Activated CD8-positive, alpha-beta memory T cell treated with anti-CD3 and anti-CD28 coated beads for 4 hours (primary cell): ENCODE results near the gene GALC.

Experiments
- DNase-seq, 2 donors: peaks; one replicate each; pipeline ENCODE4 v3.0.0-alpha.2; 2020; ENCODE audit warnings: low read depth in 2 of 2

Gene GALC

GRCh38 chr14:88005978-88006851 is 13.2 kb upstream of the GALC start:
- DNase-seq: peak; percentile 38 to 59

GRCh38 chr14:88005050-88005481 is 12.1 kb upstream of the GALC start, which contains the start of gene GPR65:
Gene GPR65, plus strand, starts transcription at chr14:88005135. Its CDS starts 5,713 bp downstream, at chr14:88010848.
- no peak for DNase-seq

- DNase-seq: no peak
These were observed 11.6 kb upstream of the GALC start for GRCh38 chr14:88004506-88005036.

GRCh38 chr14:88003425-88003824 is 10.4 kb upstream of the GALC start:
- DNase-seq: no peak

GRCh38 chr14:88002421-88003075 is 9.6 kb upstream of the GALC start:
- DNase-seq: no peak

GRCh38 chr14:87999277-87999676 is 6.3 kb upstream of the GALC start:
- DNase-seq: no peak

- DNase-seq: no peak
These were observed 5.5 kb upstream of the GALC start for GRCh38 chr14:87998482-87998881.

GRCh38 chr14:87996291-87996592 is 3.3 kb upstream of the GALC start:
- DNase-seq: no peak

DNA sequence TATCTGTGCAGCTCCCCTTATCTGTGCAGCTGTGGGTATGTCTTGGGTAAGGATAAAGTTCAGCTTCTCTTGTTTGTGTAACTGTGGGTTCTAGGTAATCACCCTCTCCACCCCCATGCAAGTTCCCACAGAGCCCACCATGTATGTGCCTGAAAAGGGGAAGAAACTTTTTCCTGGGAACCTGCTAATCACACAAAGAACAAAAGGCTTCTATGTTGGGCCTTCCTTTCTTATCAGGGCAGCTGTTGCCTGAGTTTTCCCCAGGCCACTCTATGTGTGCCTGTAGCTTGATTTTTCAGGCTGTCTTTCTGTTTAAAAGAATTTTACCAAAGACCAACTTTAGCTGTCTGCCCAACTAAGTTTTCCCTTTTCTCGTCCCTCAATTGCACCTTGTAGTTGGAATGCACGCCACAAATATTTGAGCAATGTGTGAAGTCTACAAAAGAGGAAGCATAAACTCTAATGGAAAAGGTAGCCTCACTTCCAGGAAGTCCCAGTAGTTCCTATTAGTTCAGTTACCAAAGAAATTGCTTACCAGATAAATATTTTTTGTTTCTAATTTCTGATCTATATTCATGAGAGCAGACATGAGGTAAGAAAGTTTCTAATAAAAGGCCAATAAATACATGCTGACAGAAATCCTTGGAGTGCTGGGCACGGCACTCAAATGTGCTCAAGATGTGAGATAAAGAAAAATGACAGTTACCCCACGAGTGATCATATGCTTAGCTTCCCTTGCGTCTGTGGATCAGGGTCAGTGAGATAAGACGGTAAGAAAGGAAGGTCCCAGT is 2.7 kb upstream of the GALC start:
- DNase-seq: no peak

DNA sequence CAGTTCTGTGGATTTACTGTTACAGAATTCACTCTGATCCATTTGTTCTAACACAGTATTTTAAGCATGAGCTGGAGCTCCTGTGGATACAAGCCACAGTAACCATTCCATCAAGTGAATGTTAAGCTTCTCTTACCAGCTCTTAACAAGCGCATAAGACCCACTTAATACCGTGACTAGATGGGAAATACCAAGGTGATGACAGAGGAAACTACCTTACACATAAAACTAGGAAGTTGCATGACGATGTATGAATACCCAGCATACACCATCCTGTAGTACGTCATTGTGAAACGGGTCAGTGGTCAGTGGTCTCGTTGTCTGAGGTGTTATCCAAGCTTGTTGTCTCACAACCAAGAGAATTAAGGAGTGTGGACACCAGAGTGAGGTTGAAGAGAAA is 2.0 kb upstream of the GALC start:
- no peak for DNase-seq

DNA sequence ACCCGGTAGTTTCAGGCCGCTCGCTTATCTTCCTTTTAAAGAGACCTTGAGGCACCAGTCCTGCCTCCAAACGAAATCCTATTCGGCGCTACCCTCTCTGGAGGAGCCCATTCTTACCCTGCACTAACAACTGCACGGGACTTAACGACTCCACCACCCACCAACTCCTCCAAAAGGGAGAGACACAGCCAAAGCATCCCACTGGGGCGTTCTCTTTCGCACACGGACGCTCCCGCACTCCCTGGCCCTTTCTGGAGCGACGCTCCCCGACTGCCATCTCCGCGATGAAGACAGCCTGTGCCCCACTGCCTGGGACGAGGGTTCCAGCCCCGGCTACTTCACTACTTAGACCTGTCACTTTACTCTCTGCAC is 650 bp downstream of the GALC start:
- no peak for DNase-seq

- DNase-seq: no peak
These were observed 2.3 kb downstream of the GALC start for GRCh38 chr14:87990682-87991081.

DNA sequence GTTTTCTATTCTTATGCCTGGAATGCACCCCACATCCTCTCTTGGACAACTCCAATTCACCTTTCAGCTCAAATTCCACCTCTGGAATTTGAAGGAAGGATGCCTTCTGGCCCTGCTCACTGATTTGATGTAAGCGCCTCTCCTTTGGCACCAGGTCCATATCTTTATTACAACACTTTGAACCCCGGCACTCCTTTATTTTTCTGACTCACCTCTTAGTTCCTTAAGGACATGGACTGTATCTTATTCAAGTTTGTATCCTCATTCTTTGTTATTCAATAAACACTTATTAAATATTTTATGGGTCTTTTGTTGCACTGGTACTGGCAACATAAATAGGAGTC is 3.1 kb downstream of the GALC start:
- DNase-seq: no peak

DNA sequence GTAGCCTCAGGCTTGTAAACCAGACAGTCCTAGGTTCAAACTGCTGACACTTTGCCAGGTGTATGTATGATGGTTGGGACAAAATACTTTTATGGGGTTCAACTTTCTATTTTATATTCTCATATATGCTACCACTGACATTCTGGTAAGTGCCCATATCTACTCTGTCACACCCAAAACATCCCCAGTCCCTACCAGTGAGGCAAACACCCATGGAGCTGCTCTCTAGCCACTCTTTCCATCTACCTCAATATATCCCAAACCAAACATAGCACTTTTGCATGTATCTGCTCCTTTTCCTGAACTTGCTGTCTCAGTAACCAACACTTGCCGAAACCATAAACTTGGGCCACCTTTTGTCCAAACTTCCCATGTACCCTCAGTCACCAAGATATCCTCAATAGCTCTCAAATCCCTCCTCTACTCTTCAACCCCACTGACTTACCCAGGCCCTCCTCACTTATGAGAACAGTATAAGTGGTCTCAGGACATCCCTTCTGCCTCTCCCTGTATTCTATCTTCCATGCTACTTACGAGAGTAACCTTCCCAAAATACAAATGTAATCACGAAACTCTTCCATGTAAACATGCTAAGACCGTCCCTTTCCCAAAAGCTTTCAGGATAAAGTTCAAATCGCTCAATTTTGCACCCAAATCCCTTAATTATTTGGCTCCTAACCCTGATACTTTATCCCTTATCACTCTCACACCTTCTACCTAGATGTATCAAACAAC is 3.6 kb downstream of the GALC start:
- DNase-seq: no peak

GRCh38 chr14:87979689-87980088 is 13.3 kb downstream of the GALC start:
- DNase-seq: no peak

DNA sequence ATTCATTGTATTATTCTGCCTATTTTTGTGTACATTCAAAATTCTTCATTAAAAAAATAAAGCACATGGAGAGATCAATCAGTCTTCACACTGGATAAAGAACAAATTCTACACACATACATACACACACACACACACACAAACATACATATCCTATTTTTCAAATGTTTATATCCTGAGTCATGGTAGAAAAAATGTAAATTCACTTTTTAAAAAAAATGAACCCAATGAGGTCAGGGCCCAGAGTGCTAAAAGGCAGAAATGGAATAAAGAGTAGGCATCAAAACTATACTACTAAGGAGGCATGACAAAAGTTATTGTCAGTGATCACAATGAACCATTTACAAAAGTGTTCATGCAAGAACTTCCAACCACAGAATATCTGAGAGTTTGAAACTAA is 17.3 kb downstream of the GALC start:
- DNase-seq: no peak

GRCh38 chr14:87971010-87971409 is 22.0 kb downstream of the GALC start:
- DNase-seq: no peak

- DNase-seq: no peak
These were observed 25.5 kb downstream of the GALC start for GRCh38 chr14:87967496-87967895.

GRCh38 chr14:87966816-87967215 is 26.2 kb downstream of the GALC start:
- no peak for DNase-seq

DNA sequence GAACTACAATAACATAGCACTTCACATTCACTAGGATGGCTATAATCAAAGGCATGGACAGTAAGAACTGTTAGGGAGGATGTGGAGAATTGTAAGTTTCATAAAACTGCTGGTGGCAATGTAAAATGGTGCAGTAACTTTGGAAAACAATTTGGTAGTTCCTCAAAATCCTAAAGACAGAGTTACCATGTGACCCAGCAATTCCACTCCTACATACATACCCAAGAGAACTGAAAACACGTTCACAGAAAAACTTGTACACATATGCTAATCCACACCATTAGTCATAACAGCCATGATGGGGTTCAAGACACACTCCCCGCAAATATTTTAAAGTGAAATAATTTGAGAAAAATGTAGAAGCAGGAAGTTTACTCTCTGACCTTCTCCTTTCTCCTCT is 31.7 kb downstream of the GALC start:
- DNase-seq: no peak

DNA sequence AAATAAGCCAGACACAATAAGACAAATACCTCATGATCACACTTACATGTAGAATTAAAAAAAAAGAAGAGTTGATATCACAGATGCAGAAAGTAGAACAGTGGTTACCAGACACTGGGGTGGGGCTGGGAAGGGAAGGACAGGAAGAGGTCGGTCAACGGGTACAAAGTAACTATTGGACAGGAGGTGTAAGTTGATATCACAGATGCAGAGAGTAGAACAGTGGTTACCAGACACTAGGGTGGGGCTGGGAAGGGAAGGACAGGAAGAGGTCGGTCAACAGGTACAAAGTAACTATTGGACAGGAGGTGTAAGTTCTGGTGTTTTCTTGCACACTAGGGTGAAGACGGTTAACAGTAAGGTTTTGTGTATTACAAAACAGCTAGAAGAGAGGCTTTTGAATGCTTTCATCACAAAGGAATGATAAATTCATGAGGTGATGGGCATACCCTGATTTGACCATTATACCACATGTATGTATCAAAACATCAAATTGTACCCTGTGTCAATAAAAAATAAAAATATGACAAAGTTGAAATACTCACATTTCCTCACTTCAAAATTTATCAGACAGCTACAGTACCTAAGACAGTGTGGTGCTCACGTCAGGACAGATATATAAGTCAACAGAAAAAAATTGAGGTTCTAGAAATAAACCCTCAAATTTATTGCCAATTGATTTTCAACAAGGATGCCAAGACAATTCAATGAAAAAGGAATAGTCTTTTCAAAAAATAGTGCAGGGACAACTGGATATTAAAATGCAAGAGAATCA is 32.8 kb downstream of the GALC start:
- DNase-seq: no peak
